Measurements from ENCODE around the gene SST.

Gene SST

DNA sequence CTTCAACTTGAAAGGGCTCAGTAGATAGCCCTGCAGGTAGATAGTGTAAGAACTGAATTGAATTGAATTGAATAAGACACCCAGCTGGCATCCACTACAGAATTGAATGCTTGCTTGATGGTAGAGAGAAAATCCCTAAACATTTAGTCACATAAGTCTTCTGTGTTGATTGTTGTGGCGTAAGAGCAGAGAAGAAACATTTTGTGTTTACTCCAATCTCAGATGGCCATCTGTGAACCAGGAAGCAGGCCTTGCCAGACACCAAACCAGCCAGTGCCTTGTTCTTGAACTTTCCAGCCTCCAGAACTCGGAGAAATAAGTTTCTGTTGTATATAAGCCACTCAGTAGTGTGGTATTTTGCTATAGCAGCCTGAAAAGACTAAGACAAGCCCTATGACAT is 43.6 kb downstream of the SST start:
- DNase-seq = no peak

DNA sequence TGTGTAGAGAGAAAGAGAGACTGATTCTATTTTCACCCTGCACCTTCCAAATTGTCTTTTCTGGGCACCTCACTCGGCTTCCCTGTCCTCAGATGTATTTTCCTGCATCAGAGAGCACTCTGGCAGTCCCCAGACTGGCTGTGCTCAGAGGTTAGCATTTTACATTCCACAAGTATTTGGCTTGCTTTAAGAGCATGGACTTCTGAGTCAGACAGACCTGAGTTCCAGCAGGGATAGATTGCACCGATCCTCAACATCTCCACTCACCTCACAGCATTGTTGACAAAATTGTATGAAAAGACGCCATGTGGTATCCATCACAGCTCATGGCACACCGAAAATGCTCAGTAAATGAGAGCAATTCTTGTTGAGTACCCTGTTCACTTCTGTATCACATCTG is 45.6 kb downstream of the SST start:
- no peak for DNase-seq

DNA sequence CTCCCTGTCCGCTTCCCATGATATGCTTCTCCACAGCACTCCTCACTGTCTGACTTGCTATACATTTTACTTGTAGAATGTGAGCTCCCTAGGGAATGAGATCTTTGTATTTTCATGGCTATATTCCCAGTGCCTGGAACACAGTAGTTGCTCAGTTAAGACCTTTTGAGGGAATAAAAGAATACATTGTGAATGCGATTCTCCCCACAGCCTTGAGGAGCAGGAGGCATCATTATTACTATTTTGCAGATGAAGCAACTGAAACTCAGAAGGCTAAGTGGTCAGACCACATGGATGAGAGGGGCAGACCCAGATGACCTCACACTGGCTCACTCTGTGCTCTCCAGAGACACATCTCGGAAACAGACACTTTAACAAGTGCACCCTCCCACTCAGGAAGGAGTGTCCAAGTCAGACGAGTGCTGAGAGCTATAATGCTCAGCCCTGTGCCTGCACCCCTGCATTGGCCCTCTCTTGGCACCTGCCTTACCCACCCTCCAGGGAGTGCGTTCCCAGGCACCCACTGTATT is 46.8 kb downstream of the SST start:
- no peak for DNase-seq

DNA sequence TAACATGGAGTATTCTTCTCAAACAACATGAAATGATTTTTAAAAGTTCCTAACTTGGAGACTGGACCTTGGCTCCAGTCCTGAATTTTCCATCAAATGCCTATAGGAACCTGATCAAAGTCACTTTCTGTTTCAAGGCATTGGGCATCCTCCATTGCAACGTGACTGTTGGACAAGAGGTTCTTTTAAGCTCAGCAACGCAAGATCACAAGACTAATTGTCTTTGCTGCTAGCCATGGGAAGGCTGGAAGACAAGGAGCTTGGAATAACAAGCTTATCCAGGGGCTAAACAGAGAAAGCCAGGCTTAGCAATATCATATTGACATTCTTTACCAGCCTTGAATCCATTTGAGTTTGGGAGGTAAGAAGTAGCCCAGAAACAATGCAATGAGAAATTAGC is 48.3 kb downstream of the SST start:
- DNase-seq = no peak

- DNase-seq = no peak
Measured at GRCh38 chr3:187619461-187619860, 50.7 kb downstream of the SST start.

Data from CD4-positive, alpha-beta T cell treated with Interleukin-6 for 4 hours (primary cell).